HG02588 (cell line): Measurements from ENCODE around the gene TMEM94.
"Not testable (repeated sequence)": the region's sequence is repeated elsewhere in the genome, so short reads cannot be mapped to it uniquely, and the experiment has no call there.

ENCODE experiments used
- ATAC-seq: cut with Tn5 transposase; IDR thresholded peaks from one replicate; pipeline ENCODE4 v1.9.1; 2021; ENCODE audit warnings: mild to moderate bottlenecking, moderate library complexity; ENCODE audit not compliant: unreplicated experiment

The TMEM94 gene

DNA sequence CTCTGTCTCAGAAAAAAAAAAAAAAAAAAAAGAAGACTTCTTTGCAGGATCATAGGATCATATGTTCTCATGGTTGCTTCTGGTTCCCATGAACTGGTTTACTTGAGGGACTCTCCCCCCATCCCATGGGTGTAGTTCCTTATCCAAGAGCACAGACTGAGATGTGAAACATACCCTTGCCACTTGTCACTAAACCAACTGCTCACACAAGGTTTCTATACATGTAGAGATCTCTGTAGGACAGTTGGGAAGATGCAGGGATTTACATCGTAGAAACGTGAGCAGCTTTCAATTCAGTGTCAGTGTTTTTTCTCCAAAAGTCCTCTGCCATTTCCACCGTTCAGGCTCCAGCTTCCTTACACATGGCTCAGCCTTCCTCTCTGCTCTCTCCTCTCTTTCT is 11.1 kb upstream of the TMEM94 start:
- ATAC-seq: no peak

DNA sequence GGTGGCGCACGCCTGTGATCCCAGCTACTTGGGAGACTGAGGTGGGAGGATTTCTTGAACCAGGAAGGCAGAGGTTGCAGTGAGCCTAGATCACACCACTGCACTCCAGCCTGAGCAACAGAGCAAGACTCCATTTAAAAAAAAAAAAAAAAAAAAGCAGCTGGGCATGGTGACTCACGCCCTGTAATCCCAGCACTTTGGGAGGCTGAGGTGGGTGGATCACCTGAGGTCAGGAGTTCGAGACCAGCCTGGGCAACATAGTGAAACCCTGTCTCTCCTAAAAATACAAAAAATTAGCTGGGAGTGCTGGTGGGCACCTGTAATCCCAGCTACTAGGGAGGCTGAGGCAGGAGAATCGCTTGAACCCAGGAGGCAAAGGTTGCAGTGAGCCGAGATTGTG is 10.5 kb upstream of the TMEM94 start:
- ATAC-seq: not testable (repeated sequence)

DNA sequence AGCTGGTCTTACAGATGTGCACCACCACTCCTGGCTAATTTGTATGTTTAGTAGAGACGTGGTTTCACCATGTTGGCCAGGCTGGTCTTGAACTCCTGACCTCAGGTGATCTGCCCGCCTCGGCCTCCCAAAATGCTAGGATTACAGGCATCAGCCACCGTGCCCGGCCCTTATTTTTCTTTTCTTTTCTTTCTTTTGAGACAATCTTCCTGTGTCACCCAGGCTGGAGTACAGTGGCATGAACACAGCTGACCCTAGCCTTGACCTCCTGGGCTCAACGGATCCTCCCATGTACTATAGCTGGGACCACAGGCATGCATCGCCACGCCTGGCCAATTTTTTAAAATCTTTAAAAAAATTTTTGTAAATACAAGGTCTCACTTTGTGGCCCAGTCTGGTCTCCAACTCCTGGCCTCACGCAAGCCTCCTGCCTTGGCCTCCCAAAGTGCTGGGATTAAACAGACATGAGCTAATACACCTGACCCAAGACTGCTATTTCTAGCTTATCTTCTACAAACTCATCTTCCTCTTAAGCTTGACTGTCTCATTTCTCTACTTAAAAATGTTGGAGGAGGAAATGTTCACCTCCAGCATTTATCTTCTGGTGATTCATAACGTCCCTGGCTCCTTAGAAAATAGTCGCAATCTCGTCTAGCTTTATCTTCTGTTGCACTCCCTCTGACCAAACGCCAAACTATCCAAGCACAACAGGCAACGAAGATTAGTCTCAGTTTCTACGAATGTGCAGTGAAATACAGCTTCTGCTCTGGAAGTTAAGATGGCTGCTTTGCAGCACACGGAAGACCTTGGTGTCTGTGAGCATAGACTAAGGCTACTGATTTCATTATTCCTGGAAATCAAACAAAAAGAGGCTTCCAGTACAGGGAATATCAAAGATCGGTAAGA is 8.2 kb upstream of the TMEM94 start:
- no peak for ATAC-seq

DNA sequence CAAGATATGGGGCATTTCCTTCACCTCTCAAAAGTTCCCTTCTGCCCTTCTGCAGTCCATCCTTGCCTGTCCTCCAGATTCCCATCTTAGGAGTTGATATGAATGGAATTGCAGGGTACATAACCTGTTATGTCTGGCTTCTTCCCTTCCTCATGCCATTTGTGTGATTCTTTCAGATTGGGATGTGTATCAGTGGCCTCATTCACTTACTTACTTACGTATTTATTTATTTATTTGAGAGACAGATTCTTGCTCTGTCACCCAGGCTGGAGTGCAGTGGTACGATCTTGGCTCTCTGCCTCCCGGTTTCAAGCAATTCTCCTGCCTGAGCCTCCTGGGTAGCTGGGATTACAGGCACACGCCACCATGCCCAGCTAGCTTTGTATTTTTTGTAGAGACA is 6.2 kb upstream of the TMEM94 start:
- no peak for ATAC-seq

DNA sequence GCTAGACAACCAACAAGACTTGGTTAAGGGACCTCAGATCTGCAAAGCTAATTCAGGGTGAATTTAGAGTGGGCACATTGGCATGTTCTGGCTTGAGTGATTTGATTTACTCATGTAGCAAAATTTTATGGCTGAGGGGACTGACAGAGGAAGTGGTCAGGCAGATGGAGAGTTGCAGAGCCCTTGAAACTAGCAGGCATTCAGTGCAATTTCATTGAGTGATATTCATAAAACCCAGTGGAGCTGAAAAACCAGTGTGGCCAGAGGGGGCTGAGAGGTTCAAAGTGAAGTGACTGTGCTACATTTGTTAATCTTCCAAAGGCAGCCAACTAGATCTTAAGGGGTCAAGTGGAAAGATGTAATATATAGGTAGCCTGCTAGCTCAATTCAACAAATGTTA is 2.2 kb upstream of the TMEM94 start:
- no peak for ATAC-seq

DNA sequence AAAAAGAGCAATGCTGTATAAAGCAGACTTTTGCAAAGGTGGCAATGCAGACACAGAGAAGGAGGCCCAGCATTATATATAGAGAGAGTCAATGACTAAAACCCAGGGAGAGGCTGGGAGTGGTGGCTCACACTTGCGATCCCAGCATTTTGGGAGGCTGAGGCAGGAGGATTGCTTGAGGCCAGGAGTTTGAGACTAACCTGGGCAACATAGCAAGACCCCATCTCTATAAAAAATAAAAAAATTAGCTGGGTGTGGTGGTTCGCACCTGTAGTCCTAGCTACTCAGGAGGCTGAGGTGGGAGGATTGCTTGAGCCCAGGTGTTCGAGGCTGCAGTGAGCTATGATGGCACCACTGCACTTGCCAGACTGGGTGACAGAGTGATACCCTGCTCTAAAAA is 1.8 kb upstream of the TMEM94 start:
- not testable (repeated sequence) for ATAC-seq

DNA sequence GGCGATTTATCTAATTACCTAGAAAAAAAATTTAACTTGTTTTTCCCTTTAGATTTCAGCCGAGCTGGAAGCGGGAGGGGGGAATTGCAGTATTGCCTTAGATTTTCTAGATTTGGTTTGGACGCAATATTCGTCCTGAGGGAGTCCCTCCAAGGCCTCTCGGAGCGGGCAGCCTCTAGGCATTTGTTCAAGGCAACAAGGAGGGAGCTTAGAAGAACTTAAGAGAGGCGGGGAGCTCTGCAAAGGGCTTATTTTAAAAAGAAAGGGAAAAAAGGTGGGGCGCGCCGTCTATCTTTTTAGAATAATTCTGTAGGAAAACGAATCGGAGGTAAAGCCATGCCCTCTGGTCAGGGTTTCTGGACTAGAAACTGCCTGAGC is 407 bp upstream of the TMEM94 start:
- peak; percentile 5 for ATAC-seq

DNA sequence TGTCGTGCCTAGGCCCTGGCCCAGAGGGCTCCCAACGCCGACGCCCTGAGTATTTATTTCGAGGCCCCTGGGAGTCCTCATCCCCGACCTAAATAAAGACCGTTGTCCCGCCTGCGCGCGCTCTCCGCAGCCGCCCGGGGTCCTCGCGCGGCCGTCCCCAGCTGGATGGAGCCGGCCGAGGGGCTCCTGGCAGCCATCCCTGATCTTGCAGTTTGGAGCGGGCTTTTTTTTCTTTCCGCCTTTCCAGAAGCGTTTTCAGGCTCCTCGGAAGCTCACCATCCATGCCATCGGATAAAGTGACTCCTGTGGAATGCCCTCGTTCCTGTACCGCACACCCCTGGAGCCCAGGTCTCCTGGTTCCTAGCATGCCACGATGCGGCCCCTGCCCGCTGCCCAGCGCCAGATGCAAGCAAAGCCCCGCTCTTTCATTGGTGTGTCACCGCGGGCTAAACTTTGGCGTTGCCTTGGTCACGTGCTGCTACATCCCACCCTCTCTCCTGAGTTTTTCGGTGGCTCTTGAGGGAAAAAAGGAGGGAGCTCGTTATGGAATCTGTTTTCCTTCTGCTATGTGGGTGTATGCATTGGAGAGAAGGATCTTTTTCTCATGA is 716 bp downstream of the TMEM94 start:
- ATAC-seq: no peak

DNA sequence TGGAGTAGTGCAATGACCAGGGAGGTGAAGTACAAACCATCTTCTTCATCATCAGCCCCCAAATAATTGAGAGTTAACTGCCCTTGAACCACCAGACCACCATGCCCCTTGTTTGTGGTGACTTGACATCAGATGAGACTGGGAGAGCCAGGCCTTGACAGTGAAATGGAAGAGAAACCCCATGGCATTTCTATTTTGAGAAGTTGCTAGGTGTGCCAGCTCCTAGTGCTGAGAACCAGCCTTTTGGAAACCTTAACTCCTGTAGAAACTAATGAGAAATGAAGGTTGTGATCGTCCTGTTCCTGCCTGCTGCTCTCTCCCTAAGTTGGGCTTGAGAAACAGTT is 2.8 kb downstream of the TMEM94 start:
- no peak for ATAC-seq

DNA sequence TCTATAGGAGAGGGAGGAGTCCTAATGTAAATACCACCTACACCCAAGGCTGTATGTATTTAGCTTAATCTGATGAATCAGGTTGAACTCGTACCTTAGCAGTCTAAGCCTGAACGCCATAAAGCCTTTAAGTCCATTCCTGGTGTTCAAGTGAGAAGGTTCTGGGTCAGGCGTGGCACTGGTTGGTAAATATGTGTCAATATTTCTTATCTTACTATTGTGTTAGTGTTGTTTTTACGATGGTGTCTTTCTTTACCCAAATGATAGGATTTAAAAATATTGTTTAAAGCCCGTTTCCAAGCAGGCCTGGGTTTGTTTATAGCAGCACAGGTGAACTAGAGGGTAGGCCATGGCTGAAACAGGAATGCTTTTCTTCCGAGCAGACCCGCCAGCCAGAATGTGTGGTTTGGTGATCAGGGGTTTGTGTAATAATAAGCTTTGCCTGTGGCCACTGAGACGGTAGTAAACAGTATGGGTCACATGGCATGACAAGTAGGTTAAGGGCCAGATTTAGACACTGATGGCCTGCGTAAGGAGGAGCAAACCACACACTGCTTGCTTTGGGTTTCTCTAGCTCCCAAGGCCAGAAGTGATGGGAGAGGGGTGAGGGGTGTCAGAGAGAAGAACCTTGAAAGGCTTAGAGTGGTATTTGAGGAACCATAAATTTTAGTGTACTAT is 3.3 kb downstream of the TMEM94 start:
- ATAC-seq: no peak

DNA sequence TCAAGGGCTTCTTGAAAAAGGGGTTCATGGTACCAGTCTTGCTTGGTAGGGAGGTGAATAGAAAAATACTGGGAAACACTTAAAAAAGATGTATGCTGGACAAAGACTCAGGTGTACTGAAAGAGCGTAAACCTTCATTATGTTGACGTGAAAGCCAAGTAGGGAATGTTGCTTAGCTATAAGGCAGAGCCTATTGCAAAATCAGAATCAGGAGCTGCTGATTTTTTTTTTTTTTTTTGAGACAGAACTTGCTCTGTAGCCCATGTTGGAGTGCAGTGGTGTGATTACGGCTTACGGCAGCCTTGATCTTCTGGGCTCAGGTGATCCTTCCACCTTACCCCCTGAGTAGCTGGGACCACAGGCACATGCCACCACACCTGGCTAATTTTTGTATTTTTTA is 3.9 kb downstream of the TMEM94 start:
- no peak for ATAC-seq

DNA sequence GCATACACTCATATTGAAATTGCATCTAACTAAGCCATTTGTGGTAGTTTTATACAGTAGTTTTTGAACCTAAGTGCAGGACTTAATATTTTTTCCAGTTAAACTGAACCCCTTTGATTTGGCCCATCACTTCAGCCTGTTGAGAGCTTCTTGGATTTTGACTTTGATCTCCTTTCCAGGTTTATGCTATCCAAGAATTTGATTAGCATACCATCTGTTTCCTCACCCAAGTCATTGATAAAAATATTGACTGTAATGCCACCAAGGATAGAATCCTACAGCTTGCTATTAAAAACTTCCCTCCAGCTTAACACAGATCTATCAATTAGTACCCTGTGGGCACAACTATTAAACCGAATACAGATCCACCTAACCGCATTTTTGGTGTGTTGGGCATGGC is 7.2 kb downstream of the TMEM94 start:
- ATAC-seq: no peak

DNA sequence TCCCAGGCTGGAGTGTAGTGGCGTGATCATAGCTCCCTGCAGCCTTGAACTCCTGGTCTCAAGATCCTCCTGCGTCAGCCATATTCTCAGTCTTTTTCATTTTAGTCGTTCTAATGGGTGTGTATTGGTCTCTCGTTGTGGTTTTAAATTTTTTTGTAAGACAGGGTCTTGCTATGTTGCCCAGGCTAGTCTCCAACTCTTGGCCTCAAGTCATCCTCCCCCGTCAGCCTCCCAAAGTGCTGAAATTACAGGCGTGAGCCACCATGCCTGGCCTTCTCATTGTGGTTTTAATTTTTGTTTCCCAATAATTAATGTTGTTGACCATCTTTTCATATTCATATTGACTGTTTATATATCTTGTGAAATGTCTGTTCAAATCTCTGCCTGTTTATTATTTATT is 8.6 kb downstream of the TMEM94 start:
- ATAC-seq: no peak

DNA sequence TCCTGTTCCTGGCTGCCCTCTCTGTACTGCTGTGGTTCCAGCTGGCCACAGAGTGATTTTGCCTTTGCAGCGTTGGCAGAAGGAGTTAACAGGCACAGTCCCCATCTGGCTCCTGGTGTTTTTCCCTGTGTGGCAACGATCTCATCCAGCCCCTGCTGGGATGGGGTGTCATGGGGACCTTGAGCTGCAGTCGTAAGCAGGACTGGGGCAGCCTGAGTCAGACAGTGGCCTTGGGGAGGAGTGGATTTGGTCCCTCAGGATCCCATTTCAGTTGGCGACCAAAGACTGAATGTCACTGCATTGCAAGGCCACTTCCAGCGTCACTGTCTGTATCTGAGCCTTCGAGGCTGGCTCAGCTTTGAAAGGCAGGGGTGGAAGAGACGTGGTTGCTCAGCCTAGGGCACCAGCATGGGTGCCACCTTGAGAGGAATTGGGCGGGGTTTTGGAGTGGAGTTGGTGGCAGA is 11.9 kb downstream of the TMEM94 start:
- no peak for ATAC-seq

DNA sequence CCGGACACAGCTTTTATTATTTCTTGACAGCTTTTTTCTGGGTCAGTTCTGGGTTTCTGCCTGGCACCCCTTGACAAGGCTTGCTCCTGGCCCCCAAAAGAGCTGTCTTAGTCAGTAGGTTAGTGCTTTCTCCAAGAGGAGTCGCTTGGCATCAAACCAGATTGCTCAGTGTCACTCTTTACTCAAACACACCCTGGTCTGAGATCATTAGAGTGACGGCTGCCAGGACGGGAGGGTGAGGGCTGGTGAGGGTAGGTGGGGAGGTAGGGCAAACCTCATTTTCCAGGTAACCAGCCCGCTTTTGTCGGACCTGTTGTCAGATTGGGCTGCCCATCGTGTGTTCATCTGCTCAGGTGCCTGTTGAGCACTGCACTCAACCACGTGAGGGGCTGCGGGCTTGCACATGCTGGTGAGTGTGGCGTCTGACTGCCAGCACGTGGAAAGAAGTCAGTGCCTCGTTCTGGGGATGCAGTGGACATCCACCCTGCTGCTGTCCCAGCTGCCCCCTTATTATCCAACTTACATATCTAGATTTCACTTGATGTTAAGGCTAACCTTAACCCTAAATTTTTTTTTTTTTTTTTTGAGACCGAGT is 12.4 kb downstream of the TMEM94 start:
- ATAC-seq: no peak

DNA sequence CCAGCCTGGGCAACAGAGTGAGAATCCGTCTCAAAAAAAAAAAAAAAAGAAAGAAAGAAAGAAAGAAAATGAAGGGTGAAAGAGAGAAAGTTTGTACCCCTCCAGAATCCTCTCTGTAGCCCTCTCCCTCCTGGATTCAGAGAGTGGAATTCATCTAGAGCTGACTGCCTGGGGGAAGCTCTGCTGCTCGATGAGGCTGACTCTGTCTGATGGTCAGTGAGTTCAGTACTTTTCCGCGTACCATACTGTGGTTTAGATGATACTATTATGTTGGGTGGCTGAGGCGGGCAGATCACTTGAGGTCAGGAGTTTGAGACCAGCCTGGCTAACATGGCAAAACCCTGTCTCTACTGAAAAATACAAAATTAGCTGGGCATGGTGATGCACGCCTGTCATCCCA is 14.8 kb downstream of the TMEM94 start:
- ATAC-seq: no peak

DNA sequence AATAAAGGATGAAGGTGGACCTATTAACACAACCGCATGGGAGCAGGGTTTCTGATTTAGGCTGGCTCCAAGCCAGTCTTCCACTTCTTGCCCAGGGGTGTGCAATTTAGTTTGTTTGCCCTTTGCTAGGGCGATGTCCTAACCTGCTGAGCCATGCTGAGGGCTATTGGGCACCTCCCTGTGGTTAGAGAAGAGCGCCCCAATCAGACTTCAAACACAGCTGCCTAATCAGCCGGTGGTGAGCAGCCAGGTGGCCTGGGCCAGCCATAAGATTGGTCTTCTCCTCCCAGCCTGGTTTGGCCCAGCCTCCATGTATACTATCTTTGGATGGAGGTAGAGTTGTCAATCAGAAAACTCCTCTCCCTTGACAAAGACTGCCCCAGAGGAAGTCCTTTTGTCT is 15.7 kb downstream of the TMEM94 start:
- no peak for ATAC-seq

DNA sequence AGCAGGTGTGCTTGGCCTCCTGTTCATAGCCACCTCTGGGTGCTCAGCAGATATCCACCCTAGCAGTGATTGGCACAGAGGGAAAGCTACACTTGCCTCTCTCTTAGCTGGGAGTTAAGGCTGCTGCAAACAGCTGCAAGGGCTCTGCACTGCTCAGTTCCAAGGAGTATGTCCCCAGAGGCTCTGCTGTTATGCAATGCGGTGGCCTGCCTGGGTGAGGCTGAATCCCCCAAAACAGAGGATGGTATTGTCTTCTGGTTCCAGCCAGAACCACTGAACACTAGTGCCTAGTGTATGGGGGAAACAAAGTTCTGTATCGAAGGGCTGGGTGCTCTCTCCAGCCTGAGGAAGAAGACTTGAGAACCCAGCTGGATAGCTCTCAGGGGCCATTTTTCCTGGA is 16.8 kb downstream of the TMEM94 start:
- ATAC-seq: no peak

DNA sequence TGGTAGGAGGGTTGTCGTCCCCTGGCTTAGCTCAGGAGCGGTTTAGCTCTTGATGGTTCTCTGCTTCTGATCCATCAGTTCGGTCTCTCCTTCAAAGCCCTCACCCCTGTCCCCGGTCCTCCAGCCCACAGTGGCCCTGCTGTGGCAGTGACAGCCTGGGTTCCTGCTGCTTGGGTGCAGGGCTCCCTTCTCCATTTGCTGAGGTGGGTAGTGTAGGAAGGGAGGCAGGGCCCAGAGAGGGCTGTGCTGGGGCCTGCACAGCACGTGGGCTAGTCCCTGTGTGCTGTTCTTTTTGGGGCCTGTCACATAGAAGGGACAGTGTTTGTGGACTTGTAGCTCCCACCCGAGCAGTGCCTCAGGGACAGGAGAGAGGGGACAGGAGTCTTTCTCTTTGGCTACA is 18.3 kb downstream of the TMEM94 start:
- ATAC-seq: no peak

DNA sequence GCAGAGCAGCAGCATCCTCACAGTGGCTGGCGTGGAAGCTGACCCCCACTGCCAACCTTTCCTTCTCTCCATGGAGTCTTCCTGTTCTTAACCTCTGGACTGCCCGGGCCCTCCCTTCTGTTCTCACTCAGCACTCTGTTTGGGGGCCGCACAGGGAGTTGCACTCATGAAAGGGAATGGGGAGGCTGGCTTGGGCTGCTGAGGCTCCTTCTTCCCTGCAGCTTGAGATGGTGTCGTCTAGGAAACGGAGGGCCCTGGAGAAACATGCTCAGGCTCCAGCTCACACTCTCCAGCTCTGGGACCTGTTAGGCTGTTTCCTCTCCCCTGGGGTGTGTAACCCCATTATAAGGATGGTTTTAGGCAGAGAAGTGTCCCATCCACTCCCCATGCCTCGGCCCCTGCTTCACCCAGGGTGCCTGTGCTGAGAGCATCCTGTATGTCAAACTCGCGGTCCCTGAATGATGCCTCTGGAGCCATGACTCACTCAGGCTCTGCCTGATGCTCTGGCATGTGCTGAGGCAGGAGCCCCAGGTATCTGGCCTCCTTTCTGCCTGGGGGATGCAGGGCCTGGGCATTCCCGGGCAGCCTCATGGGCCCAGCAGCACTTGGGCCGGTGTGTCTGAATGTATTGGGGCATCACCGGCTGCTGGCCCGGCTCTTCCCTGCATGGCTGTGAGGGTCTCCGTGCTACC is 18.9 kb downstream of the TMEM94 start:
- ATAC-seq: no peak

DNA sequence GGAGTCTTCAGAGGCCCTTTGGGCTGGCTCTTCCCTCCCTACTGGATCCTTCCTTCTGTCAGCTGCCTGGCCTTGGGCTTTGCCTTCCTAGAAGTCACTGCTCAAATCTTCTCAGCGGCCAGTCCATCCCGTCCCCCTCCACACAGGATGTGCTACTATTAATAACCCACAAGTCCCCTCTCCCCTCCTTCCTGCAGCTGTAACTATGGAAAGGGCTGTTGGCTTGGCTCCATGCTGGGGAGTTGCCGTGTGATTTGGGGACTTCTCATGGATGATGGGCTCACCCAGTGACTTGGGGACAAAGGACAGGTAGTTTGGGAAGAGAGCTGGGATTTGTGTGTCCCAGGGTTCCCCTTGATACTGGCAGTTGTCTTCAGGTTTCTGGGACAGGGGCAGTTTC is 19.4 kb downstream of the TMEM94 start:
- no peak for ATAC-seq
